KMS-11 (cell line): ENCODE data around the gene MAP4.

Experiments used
- H2AFZ ChIP-seq: fragments of 200-600 bp; sonication (generic); 2 replicates; pipeline ENCODE4 v1.6.1; 2016; ENCODE audit warnings: antibody characterized with exemption, mixed run types, low read depth
- H3K27ac ChIP-seq: fragments of 200-600 bp; sonication (generic); 2 replicates; pipeline ENCODE4 v1.6.1; 2016; ENCODE audit warnings: mild to moderate bottlenecking, mixed run types
- H3K27me3 ChIP-seq: fragments of 200-600 bp; sonication (generic); 2 replicates; pipeline ENCODE4 v1.6.1; 2017; ENCODE audit warnings: mild to moderate bottlenecking, low read depth, mixed run types, moderate library complexity; ENCODE audit not compliant: insufficient read depth
- H3K36me3 ChIP-seq: fragments of 200-600 bp; sonication (generic); 2 replicates; pipeline ENCODE4 v1.6.1; 2017; ENCODE audit warnings: mild to moderate bottlenecking, mixed run types; ENCODE audit not compliant: insufficient read depth
- H3K4me1 ChIP-seq: fragments of 200-600 bp; sonication (generic); 2 replicates; pipeline ENCODE4 v1.6.1; 2016; ENCODE audit warnings: mild to moderate bottlenecking, low read depth, mixed run types; ENCODE audit not compliant: poor library complexity, severe bottlenecking
- H3K4me2 ChIP-seq: fragments of 200-600 bp; sonication (generic); 2 replicates; pipeline ENCODE4 v1.7.0; 2016; ENCODE audit warnings: mild to moderate bottlenecking, mixed run types
- H3K4me3 ChIP-seq: fragments of 200-600 bp; sonication (generic); IDR thresholded peaks from 2 replicates; pipeline ENCODE4 v1.6.1; 2017; ENCODE audit warnings: low read depth, low read length, mixed read lengths; ENCODE audit not compliant: insufficient read depth
- H3K79me2 ChIP-seq: fragments of 200-600 bp; sonication (generic); 2 replicates; pipeline ENCODE4 v1.6.1; 2016; ENCODE audit warnings: low read depth, mixed run types; ENCODE audit not compliant: insufficient read depth
- H3K9ac ChIP-seq: fragments of 200-600 bp; sonication (generic); 2 replicates; pipeline ENCODE4 v1.6.1; 2016; ENCODE audit warnings: mild to moderate bottlenecking, mixed run types
- H4K20me1 ChIP-seq: fragments of 200-600 bp; sonication (generic); 2 replicates; pipeline ENCODE4 v1.6.1; 2016; ENCODE audit warnings: mild to moderate bottlenecking, mixed run types; ENCODE audit not compliant: insufficient read depth
- CTCF ChIP-seq: fragments of 200-600 bp; sonication (generic); conservative IDR thresholded peaks from 2 replicates; pipeline ENCODE4 v1.6.1; 2017; ENCODE audit warnings: low read depth, mild to moderate bottlenecking, antibody characterized with exemption, low read length, moderate library complexity, mixed read lengths

Gene MAP4

DNA sequence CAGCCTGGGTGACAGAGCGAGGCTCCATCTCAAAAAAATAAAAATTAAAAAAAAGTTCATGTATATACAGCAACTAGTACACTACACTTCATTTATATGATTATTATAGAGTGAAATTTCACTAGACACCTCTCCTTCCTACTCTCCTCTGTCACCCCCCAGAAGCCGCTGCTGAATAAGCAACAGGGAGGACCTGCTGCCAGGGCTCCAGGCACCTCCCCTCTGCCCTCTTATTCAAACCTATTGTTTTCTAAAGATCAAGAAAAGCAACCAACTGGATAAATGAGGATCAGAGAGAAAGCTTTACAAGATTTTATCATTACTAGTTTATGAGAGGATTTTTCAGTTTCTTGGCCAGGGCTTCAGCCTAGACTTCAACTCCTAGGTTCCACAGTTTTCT, 141.8 kb downstream of the MAP4 start:
- Histone ChIP-seq H3K79me2 (no peaks in the 10 kb centered on the region), H3K9ac (no peak overlapping the region), H3K4me3 (no peak overlapping the region), H4K20me1 (no peaks in the 10 kb centered on the region), H3K27ac (no peak overlapping the region), H3K36me3 (no peaks in the 10 kb centered on the region; the same call in 1 of the 2 replicates), H2AFZ (no peak overlapping the region), H3K4me2 (no peak overlapping the region), H3K4me1 (no peaks in the 10 kb centered on the region), H3K27me3 (no peaks in the 10 kb centered on the region)
- TF ChIP-seq CTCF: no peak

- TF ChIP-seq CTCF: no peak
- no peak overlapping the region for H2AFZ ChIP-seq
- H3K79me2 ChIP-seq: no peaks in the 10 kb centered on the region
- no peak overlapping the region for H3K9ac ChIP-seq
- H3K27me3 ChIP-seq: no peaks in the 10 kb centered on the region
- no peak overlapping the region for H3K27ac ChIP-seq
- no peak overlapping the region for H3K4me2 ChIP-seq
- H4K20me1 ChIP-seq: no peaks in the 10 kb centered on the region
- H3K4me1 ChIP-seq: no peaks in the 10 kb centered on the region
- H3K36me3 ChIP-seq: no peaks in the 10 kb centered on the region; the same call in 1 of the 2 replicates
- no peak overlapping the region for H3K4me3 ChIP-seq
Measured at GRCh38 chr3:47872916-47873315, 143.3 kb downstream of the MAP4 start.

- Histone ChIP-seq H3K4me2 (no peak overlapping the region), H4K20me1 (no peaks in the 10 kb centered on the region), H3K79me2 (no peaks in the 10 kb centered on the region), H3K36me3 (no peaks in the 10 kb centered on the region; the same call in 1 of the 2 replicates), H3K27me3 (no peaks in the 10 kb centered on the region), H3K9ac (no peak overlapping the region), H3K27ac (no peak overlapping the region), H3K4me3 (no peak overlapping the region), H2AFZ (no peak overlapping the region), H3K4me1 (no peaks in the 10 kb centered on the region)
- TF ChIP-seq CTCF: no peak
Measured at GRCh38 chr3:47871389-47871788, 144.8 kb downstream of the MAP4 start.

- Histone ChIP-seq H3K79me2 (no peaks in the 10 kb centered on the region), H3K9ac (no peak overlapping the region), H3K4me1 (no peaks in the 10 kb centered on the region), H3K27me3 (no peaks in the 10 kb centered on the region), H3K4me3 (no peak overlapping the region), H3K27ac (no peak overlapping the region), H4K20me1 (no peaks in the 10 kb centered on the region), H3K36me3 (no peaks in the 10 kb centered on the region; the same call in 1 of the 2 replicates), H3K4me2 (no peak overlapping the region), H2AFZ (no peak overlapping the region)
- no peak for TF ChIP-seq CTCF
Measured at GRCh38 chr3:47870702-47871260, 145.4 kb downstream of the MAP4 start.
